B cell (primary cell): ENCODE data around the gene MRPL54. TPM values are rescaled to one million over a fixed set of nuclear protein-coding genes. Genes with fewer than 3 reads are reported as not detected.

ENCODE experiments used
- ATAC-seq: fragments of 200-7000 bp; cut with Tn5 transposase; one replicate; pipeline ENCODE4 v1.10.0; 2021; ENCODE audit warnings: low read depth, mild to moderate bottlenecking, moderate number of reproducible peaks, moderate library complexity
- CTCF ChIA-PET: fragments of 350-600 bp; sonication (Branson Sonifier 250); formaldehyde crosslinking; loops from one replicate; lab custom pipeline; 2021; ENCODE audit warnings: antibody characterized with exemption, inconsistent platforms; lab: Charles Lee
- POLR2A ChIA-PET: fragments of 350-600 bp; sonication (Branson Sonifier 250); formaldehyde crosslinking; loops from one replicate; lab custom pipeline; 2021; ENCODE audit warnings: antibody characterized with exemption; lab: Charles Lee
- DNase-seq: peaks from one replicate; pipeline ENCODE4 v3.0.0; 2013
- H2AFZ ChIP-seq: 2 replicates; pipeline ENCODE4 v1.6.1; 2012; ENCODE audit warnings: mild to moderate bottlenecking, low read depth, low read length; ENCODE audit not compliant: insufficient read depth, poor library complexity, severe bottlenecking
- H3K27ac ChIP-seq, 2 donors: 1 replicate in 1 of 2; 2 replicates in 1 of 2; pipeline ENCODE4 v1.5.1; 2012 to 2013; ENCODE audit warnings: low read length in 2 of 2, mild to moderate bottlenecking in 2 of 2, moderate library complexity in 1 of 2
- H3K27me3 ChIP-seq, 4 experiments: fragments of 200-600 bp in 1 of 4; sonication (generic) in 1 of 4; replicated peaks in 1 of 4; 1 replicate in 2 of 4; 2 replicates in 2 of 4; pipeline versions ENCODE4 v1.6.1 to v1.7.0; 2013 to 2016; ENCODE audit warnings: low read length in 3 of 4, mild to moderate bottlenecking in 2 of 4, mixed read lengths in 1 of 4, moderate library complexity in 1 of 4; ENCODE audit not compliant: insufficient read depth in 4 of 4, control insufficient read depth in 3 of 4; ENCODE audit errors: control extremely low read depth in 1 of 4
- H3K36me3 ChIP-seq, 2 experiments: replicated peaks in 1 of 2; 1 replicate in 1 of 2; 2 replicates in 1 of 2; pipeline versions ENCODE4 v1.6.1 to v1.7.1; 2013; ENCODE audit warnings: low read length in 1 of 2; ENCODE audit not compliant: insufficient read depth in 2 of 2, control insufficient read depth in 1 of 2; ENCODE audit errors: control extremely low read depth in 1 of 2, extremely low read depth in 1 of 2
- H3K4me1 ChIP-seq, 2 donors: fragments of 200-600 bp in 1 of 2; sonication (generic) in 1 of 2; 1 replicate in 1 of 2; 2 replicates in 1 of 2; pipeline versions ENCODE4 v1.5.1 to v1.6.1; 2013 to 2017; ENCODE audit warnings: low read length in 2 of 2; ENCODE audit not compliant: control insufficient read depth in 2 of 2, insufficient read depth in 2 of 2
- H3K4me2 ChIP-seq: replicated peaks from 2 replicates; pipeline ENCODE3; 2012; ENCODE audit warnings: mild to moderate bottlenecking, low read depth, low read length; ENCODE audit not compliant: poor library complexity, severe bottlenecking
- H3K4me3 ChIP-seq, 5 experiments: fragments of 200-600 bp in 1 of 5; sonication (generic) in 1 of 5; 1 replicate in 3 of 5; 2 replicates in 2 of 5; pipeline versions ENCODE4 v1.5.1 to v1.7.0; 2011 to 2016; ENCODE audit warnings: low read length in 4 of 5, mild to moderate bottlenecking in 4 of 5, low read depth in 2 of 5, control low read depth in 1 of 5, moderate library complexity in 1 of 5; ENCODE audit not compliant: insufficient read depth in 1 of 5; ENCODE audit errors: control extremely low read depth in 1 of 5, extremely low read depth in 1 of 5
- H3K79me2 ChIP-seq: fragments of 200-600 bp; sonication (generic); one replicate; pipeline ENCODE4 v1.6.0; 2016; ENCODE audit warnings: low read length; ENCODE audit not compliant: control insufficient read depth, insufficient read depth
- H3K9ac ChIP-seq: fragments of 200-600 bp; sonication (generic); 2 replicates; pipeline ENCODE4 v1.6.1; 2017; ENCODE audit warnings: mild to moderate bottlenecking, low read length, moderate library complexity
- H3K9me3 ChIP-seq, 3 donors: one replicate each; pipeline versions ENCODE4 v1.6.1 to v1.7.1; 2013; ENCODE audit warnings: low read length in 2 of 3; ENCODE audit not compliant: control insufficient read depth in 2 of 3, insufficient read depth in 1 of 3; ENCODE audit errors: control extremely low read depth in 1 of 3
- H4K20me1 ChIP-seq: 2 replicates; pipeline ENCODE4 v1.6.0; 2012; ENCODE audit warnings: mild to moderate bottlenecking, low read length; ENCODE audit not compliant: insufficient read depth, control insufficient read depth, poor library complexity, severe bottlenecking
- H3K27ac Mint-ChIP-seq: one replicate; pipeline ENCODE4 v1.8.0; 2021; ENCODE audit warnings: mixed read lengths
- H3K27me3 Mint-ChIP-seq: one replicate; pipeline ENCODE4 v1.8.0; 2021; ENCODE audit warnings: mixed read lengths
- H3K4me1 Mint-ChIP-seq: one replicate; pipeline ENCODE4 v1.8.0; 2021; ENCODE audit warnings: mixed read lengths
- H3K4me3 Mint-ChIP-seq: one replicate; pipeline ENCODE4 v1.8.0; 2021; ENCODE audit warnings: mixed read lengths
- H3K9me3 Mint-ChIP-seq: one replicate; pipeline ENCODE4 v1.8.0; 2022; ENCODE audit warnings: mixed read lengths; ENCODE audit not compliant: insufficient read depth
- EZH2 ChIP-seq: IDR thresholded peaks from 2 replicates; pipeline ENCODE4 v1.6.1; 2012; ENCODE audit warnings: borderline replicate concordance, low read depth, mild to moderate bottlenecking, moderate library complexity, low read length; ENCODE audit not compliant: insufficient read depth, poor library complexity, severe bottlenecking
- WGBS: methylation state at CpG from one replicate; pipeline ENCODE4 v1.1.5; 2013; ENCODE audit warnings: missing lambda C conversion rate; ENCODE audit not compliant: insufficient coverage; 5-methylcytosine and 5-hydroxymethylcytosine counted together
- intact Hi-C: fragments of 100-400 bp; cut with micrococcal nuclease; formaldehyde crosslinking; loops from one replicate; pipeline ENCODE4 v1.10.0; 2022
- polyA plus RNA-seq: library from polyadenylated mRNA; depleted of rRNA; stranded (reverse); fragments of >200 nt; gene quantifications from 2 replicates; pipeline ENCODE4 v1.2.3, GENCODE V29; 2012
- total RNA-seq, 2 donors: library from RNA; stranded (reverse); fragments of 120-200 nt in 1 of 2; gene quantifications; 1 replicate in 1 of 2; 2 replicates in 1 of 2; pipeline versions ENCODE4 v1.2.3 to v1.2.4, GENCODE V29; 2013 to 2022
- TF ChIP-seq, protein P1 (sequence below): fragments of 200-600 bp; IDR thresholded peaks from one replicate; pipeline ENCODE4 v1.8.0; 2022; ENCODE audit warnings: antibody characterized with exemption, mild to moderate bottlenecking

Gene MRPL54
- total and polyA plus RNA-seq, 2 donors (not counting 1 experiment from before 2014, with no cell fraction given): 54.3 to 75.1 TPM

DNA sequence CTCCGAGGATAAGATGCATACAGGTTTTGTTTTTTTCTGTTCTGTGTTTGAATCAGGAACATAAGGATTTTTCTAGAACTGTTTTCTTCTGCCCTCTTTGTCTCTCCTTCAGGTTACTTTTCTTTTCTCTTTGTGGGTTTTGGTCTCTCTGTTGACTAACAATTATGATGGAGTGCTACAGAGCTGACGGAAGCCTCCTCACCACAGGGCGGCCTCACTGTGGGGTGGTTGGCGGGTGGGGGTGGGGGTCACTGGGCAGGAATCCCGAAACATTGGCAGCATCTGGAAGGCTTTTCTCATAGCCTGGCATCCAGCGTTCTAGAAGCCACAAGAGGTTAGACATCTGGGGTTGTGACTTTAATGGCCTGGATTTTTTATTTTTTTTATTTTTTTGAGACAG, 35.7 kb downstream of the MRPL54 start:
- Histone ChIP-seq H3K9ac (no peak overlapping the region), H3K9me3 (peaks cover 1 to 22% (median 11%) of the 10 kb centered on the region in 3 donors), H3K36me3 (no peaks in the 10 kb centered on the region), H3K27me3 (peaks cover 0 to 16% (median 7%) of the 10 kb centered on the region in 4 experiments), H3K4me2 (no peak overlapping the region), H3K79me2 (no peaks in the 10 kb centered on the region), H3K27ac (no peak overlapping the region), H3K4me3 (no peak overlapping the region), H3K4me1 (peaks cover 12 to 15% of the 10 kb centered on the region in 2 donors), H4K20me1 (no peaks in the 10 kb centered on the region), H2AFZ (no peak overlapping the region)
- ChIA-PET CTCF (no interaction called here), POLR2A (no interaction called here)
- 9% methylated on average over 3 of the region's 6 CpGs for WGBS
- Mint-ChIP-seq H3K4me1 (peaks cover 17% of the 10 kb centered on the region), H3K27ac (no peak overlapping the region), H3K4me3 (no peak overlapping the region), H3K27me3 (peaks cover 13% of the 10 kb centered on the region), H3K9me3 (peaks cover 2% of the 10 kb centered on the region)
- DNase-seq (no peak), ATAC-seq (no peak)
- intact Hi-C loops: no loop called here
- TF ChIP-seq, protein P1, sequence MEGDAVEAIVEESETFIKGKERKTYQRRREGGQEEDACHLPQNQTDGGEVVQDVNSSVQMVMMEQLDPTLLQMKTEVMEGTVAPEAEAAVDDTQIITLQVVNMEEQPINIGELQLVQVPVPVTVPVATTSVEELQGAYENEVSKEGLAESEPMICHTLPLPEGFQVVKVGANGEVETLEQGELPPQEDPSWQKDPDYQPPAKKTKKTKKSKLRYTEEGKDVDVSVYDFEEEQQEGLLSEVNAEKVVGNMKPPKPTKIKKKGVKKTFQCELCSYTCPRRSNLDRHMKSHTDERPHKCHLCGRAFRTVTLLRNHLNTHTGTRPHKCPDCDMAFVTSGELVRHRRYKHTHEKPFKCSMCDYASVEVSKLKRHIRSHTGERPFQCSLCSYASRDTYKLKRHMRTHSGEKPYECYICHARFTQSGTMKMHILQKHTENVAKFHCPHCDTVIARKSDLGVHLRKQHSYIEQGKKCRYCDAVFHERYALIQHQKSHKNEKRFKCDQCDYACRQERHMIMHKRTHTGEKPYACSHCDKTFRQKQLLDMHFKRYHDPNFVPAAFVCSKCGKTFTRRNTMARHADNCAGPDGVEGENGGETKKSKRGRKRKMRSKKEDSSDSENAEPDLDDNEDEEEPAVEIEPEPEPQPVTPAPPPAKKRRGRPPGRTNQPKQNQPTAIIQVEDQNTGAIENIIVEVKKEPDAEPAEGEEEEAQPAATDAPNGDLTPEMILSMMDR: no peak
- no peak for TF ChIP-seq EZH2

DNA sequence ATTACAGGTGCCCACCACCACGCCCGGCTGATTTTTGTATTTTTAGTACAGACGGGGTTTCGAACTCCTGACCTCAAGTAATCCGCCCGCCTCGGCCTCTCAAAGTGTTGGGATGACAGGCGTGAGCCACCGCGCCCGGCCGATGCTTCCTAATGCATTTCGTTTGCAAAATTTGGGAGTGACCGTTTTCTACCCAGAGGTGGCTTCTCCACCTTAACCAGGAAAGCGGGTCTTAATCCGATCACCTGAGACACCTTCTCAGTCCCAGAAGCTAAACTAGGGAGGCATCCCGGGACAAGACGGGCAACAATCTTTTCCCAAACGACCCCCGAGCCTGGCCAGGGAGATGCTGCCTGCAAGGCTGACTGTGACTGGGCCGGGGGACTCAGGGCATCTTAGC, 38.5 kb downstream of the MRPL54 start:
- no peak overlapping the region for H3K27ac ChIP-seq
- peaks cover 2% of the 10 kb centered on the region for H3K9me3 Mint-ChIP-seq
- TF ChIP-seq, protein P1: no peak
- TF ChIP-seq EZH2: no peak
- H3K79me2 ChIP-seq: no peaks in the 10 kb centered on the region
- H3K9ac ChIP-seq: peak overlapping the region; percentile 40
- peaks cover 0 to 16% (median 7%) of the 10 kb centered on the region in 4 experiments for H3K27me3 ChIP-seq
- peak overlapping the region; percentile 76 for H3K4me2 ChIP-seq
- ATAC-seq (no peak), DNase-seq (no peak)
- no peaks in the 10 kb centered on the region for H4K20me1 ChIP-seq
- no peaks in the 10 kb centered on the region for H3K36me3 ChIP-seq
- ChIA-PET CTCF (no interaction called here), POLR2A (no interaction called here)
- peak overlapping the region; percentile 64 for H2AFZ ChIP-seq
- no peak overlapping the region for H3K27ac Mint-ChIP-seq
- peak overlapping the region; percentile 64 for H3K4me3 Mint-ChIP-seq
- H3K27me3 Mint-ChIP-seq: peaks cover 13% of the 10 kb centered on the region
- peaks cover 17% of the 10 kb centered on the region for H3K4me1 Mint-ChIP-seq
- peaks cover 1 to 18% (median 11%) of the 10 kb centered on the region in 3 donors for H3K9me3 ChIP-seq
- peaks cover 12 to 15% of the 10 kb centered on the region in 2 donors for H3K4me1 ChIP-seq
- H3K4me3 ChIP-seq: peak overlapping the region in 3 of 5 experiments; percentile 27 to 60 (median 35)
- intact Hi-C loops: no loop called here
- WGBS: 46% methylated on average over 21 of the region's 21 CpGs
